ENCODE measurements around the gene CADM4.

- no peak for TF ChIP-seq CTCF (IDR thresholded peaks at IDR 0.05)
- no peak for TF ChIP-seq POLR2A (IDR thresholded peaks at IDR 0.05)
Observed at GRCh38 chr19:43623889-43624670, 15.6 kb downstream of the CADM4 start.

Measured in right lobe of liver (tissue), 4 donors.